Measurements from ENCODE around the gene SIK2. TPM values are rescaled to one million over a fixed set of nuclear protein-coding genes. Genes with fewer than 3 reads are reported as not detected.
A peak's percentile ranks its signal among the peaks of the same experiment; 100 is the strongest.
"Not testable (repeated sequence)": the region's sequence is repeated elsewhere in the genome, so short reads cannot be mapped to it uniquely, and the experiment has no call there.

The SIK2 gene
- total and polyA plus RNA-seq, 2 donors = 4.5 to 5.3 TPM

DNA sequence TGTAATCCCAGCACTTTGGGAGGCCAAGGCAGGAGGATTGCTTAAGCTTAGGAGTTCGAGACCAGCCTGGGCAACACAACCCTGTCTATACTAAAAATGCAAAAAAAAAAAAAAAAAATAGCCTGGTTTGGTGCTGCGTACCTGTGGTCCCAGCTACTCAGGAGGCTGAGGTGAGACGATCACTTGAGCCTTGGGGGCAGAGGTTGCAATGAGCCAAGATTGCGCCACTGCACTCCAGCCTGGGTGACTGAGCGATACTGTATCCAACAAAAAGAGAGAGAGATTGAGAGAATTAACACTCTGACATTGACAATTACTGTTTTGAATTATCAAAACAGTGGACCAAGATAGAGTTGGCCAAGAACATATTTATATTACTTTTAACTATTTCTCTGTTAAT lies 53.7 kb downstream of the SIK2 start:
- no peak for DNase-seq (ENCODE audit: low read depth in 6 of 9, low spot score in 9 of 9)
- Histone ChIP-seq H3K9me3 (ENCODE audit: control insufficient read depth in 2 of 2, insufficient read depth in 1 of 2, low read length in 1 of 2) (no peaks in the 10 kb centered on the region), H3K27ac (ENCODE audit: low read depth in 1 of 2, low read length in 1 of 2) (no peak overlapping the region), H3K4me1 (ENCODE audit: control insufficient read depth in 2 of 2, insufficient read depth in 2 of 2, low read length in 2 of 2) (no peaks in the 10 kb centered on the region), H3K36me3 (ENCODE audit: control insufficient read depth in 2 of 2, insufficient read depth in 2 of 2, low read length in 1 of 2) (no peaks in the 10 kb centered on the region), H3K27me3 (ENCODE audit: control insufficient read depth in 2 of 2, insufficient read depth in 1 of 2, low read length in 1 of 2) (no peaks in the 10 kb centered on the region), H3K4me3 (ENCODE audit: low read length in 2 of 2) (no peak overlapping the region)
- over 99% methylated on average over 5 of the region's 5 CpGs for WGBS

DNA sequence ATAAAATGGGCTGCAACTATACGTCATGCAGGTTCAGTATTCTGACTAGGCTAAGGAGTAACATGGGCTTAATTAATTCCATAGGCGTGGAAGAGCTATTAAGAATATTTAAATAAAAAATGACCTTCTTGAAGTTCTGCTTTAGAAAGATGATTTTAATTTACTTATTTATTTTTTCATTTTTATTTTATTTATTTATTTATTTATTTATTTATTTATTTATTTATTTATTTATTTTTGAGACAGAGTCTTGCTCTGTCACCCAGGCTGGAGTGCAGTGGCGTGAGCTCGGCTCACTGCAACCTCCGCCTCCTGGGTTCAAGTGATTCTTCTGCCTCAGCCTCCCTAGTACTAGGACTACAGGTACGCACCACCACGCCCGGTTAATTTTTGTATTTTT lies 55.7 kb downstream of the SIK2 start:
- H3K4me3 ChIP-seq (ENCODE audit: low read length in 2 of 2); H3K27ac ChIP-seq (ENCODE audit: low read depth in 1 of 2, low read length in 1 of 2); H3K9me3 ChIP-seq (ENCODE audit: control insufficient read depth in 2 of 2, insufficient read depth in 1 of 2, low read length in 1 of 2); DNase-seq (ENCODE audit: low read depth in 6 of 9, low spot score in 9 of 9); H3K36me3 ChIP-seq (ENCODE audit: control insufficient read depth in 2 of 2, insufficient read depth in 2 of 2, low read length in 1 of 2); H3K4me1 ChIP-seq (ENCODE audit: control insufficient read depth in 2 of 2, insufficient read depth in 2 of 2, low read length in 2 of 2); H3K27me3 ChIP-seq (ENCODE audit: control insufficient read depth in 2 of 2, insufficient read depth in 1 of 2, low read length in 1 of 2): not testable (repeated sequence)
- WGBS = 93% methylated on average over 8 of the region's 8 CpGs

DNA sequence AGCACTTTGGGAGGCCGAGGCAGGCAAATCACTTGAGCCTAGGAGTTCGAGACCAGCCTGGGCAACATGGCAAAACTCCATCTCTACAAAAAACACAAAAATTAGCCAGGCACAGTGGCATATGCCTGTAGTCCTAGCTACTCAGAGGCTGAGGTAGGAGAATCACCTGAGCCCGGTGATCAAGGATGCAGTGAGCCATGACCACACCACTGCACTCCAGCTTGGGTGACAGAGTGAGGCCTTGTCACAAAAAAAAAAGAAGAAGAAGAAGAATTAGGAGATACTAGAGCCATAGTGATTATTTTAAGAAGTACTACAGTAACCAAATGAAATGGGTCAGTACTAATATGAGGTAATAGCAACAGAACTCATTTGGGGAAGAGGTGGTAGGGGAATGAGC lies 56.2 kb downstream of the SIK2 start:
- H3K36me3 ChIP-seq (ENCODE audit: control insufficient read depth in 2 of 2, insufficient read depth in 2 of 2, low read length in 1 of 2); H3K4me3 ChIP-seq (ENCODE audit: low read length in 2 of 2); DNase-seq (ENCODE audit: low read depth in 6 of 9, low spot score in 9 of 9); H3K4me1 ChIP-seq (ENCODE audit: control insufficient read depth in 2 of 2, insufficient read depth in 2 of 2, low read length in 2 of 2); H3K27me3 ChIP-seq (ENCODE audit: control insufficient read depth in 2 of 2, insufficient read depth in 1 of 2, low read length in 1 of 2); H3K9me3 ChIP-seq (ENCODE audit: control insufficient read depth in 2 of 2, insufficient read depth in 1 of 2, low read length in 1 of 2); H3K27ac ChIP-seq (ENCODE audit: low read depth in 1 of 2, low read length in 1 of 2): not testable (repeated sequence)
- 97% methylated on average over 3 of the region's 3 CpGs for WGBS

DNA sequence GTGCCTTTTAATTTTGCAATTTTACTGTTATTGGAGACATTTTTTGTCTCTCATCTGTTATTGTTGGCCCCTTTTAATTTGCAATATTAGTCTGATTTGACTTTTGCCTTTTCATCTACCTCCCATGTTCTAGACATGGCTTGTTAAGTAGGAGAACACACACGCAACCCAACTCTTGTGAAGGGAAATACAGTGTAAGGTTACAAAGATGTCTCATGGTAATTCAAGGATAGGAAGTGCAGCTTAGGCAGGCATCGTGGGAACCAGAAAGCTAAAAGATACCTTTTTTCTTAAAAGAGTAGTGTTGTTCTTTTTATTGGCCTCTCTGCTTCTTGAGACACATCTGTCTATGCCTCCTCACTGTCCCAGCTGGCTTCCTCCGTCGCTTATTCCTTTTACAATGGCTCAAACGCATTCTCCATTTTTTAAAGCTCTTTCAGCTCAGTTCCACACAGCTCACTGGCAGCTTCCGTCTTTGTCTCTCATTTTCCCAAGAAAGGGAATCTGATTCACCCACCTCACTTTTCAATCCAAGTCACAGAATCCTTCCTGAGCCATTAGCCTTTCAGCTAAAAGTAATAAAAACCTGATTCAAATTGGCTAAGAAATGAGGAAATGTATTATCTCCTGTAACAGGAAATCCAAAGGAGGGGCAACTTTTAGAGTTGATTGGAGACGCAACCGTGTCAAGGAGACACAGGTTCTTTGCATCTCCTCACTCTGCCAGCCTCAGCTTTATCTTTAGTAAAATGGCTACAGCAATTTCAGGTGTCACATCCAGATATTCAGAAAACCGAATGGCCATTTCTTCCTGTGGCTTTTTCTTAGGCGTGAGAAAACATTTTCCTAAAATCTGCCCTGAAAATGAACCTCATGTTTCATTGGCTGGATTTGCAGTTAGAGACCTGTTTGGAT lies 57.2 kb downstream of the SIK2 start:
- no peak overlapping the region for H3K27ac ChIP-seq (ENCODE audit: low read depth in 1 of 2, low read length in 1 of 2)
- 88% methylated on average over 10 of the region's 10 CpGs for WGBS
- no peaks in the 10 kb centered on the region for H3K27me3 ChIP-seq (ENCODE audit: control insufficient read depth in 2 of 2, insufficient read depth in 1 of 2, low read length in 1 of 2)
- H3K4me3 ChIP-seq (ENCODE audit: low read length in 2 of 2) = no peak overlapping the region
- no peaks in the 10 kb centered on the region for H3K4me1 ChIP-seq (ENCODE audit: control insufficient read depth in 2 of 2, insufficient read depth in 2 of 2, low read length in 2 of 2)
- H3K36me3 ChIP-seq (ENCODE audit: control insufficient read depth in 2 of 2, insufficient read depth in 2 of 2, low read length in 1 of 2) = no peaks in the 10 kb centered on the region
- no peaks in the 10 kb centered on the region for H3K9me3 ChIP-seq (ENCODE audit: control insufficient read depth in 2 of 2, insufficient read depth in 1 of 2, low read length in 1 of 2)
- no peak for DNase-seq (ENCODE audit: low read depth in 6 of 9, low spot score in 9 of 9)

DNA sequence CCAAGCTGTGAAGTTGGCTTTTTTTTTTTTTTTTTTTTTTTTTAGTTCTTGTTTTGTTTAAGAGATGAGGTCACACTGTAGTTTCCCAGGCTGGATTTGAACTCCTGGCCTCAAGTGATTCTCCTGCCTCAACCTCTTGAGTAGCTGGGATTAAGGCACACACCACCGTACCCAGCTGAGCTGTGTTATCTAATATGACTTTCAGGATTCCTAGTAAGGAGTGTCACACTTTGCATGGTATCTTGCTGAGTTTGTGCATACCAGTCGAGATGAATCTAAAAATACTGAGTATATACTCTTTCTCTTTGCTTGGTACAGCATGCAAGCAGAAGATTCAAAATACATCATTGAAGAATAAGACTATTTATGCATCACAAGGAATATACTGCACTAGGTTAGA lies 58.6 kb downstream of the SIK2 start:
- 98% methylated on average over 2 of the region's 2 CpGs for WGBS
- DNase-seq (ENCODE audit: low read depth in 6 of 9, low spot score in 9 of 9) = no peak

DNA sequence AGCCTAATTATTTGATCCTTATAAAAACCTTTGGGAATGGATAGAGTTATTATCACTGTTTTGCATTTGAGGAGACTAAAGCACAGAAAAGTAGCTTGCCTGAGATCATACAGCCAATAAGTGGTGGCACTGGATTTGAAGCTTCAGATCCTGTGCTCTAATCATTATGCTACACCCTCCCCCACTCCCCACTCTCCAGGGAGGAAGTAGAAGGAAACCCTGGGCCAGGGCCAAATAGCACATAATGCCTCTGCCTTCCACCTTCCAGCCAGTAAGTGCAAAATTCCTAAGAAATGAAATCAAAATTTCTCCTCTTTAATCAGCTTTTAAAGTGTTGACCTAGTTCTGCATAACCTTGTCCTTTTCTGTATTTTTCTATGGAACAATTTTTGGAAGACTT lies 61.6 kb downstream of the SIK2 start:
- DNase-seq (ENCODE audit: low read depth in 6 of 9, low spot score in 9 of 9) = no peak
- Histone ChIP-seq H3K4me1 (ENCODE audit: control insufficient read depth in 2 of 2, insufficient read depth in 2 of 2, low read length in 2 of 2) (no peaks in the 10 kb centered on the region), H3K9me3 (ENCODE audit: control insufficient read depth in 2 of 2, insufficient read depth in 1 of 2, low read length in 1 of 2) (no peaks in the 10 kb centered on the region), H3K36me3 (ENCODE audit: control insufficient read depth in 2 of 2, insufficient read depth in 2 of 2, low read length in 1 of 2) (no peaks in the 10 kb centered on the region), H3K27me3 (ENCODE audit: control insufficient read depth in 2 of 2, insufficient read depth in 1 of 2, low read length in 1 of 2) (no peaks in the 10 kb centered on the region), H3K4me3 (ENCODE audit: low read length in 2 of 2) (no peak overlapping the region), H3K27ac (ENCODE audit: low read depth in 1 of 2, low read length in 1 of 2) (no peak overlapping the region)

More for the DNA sequence above, 58.6 kb downstream of the SIK2 start:
- H3K4me3 ChIP-seq (ENCODE audit: low read length in 2 of 2) = no peak overlapping the region
- no peaks in the 10 kb centered on the region for H3K27me3 ChIP-seq (ENCODE audit: control insufficient read depth in 2 of 2, insufficient read depth in 1 of 2, low read length in 1 of 2)
- no peaks in the 10 kb centered on the region for H3K4me1 ChIP-seq (ENCODE audit: control insufficient read depth in 2 of 2, insufficient read depth in 2 of 2, low read length in 2 of 2)
- no peaks in the 10 kb centered on the region for H3K9me3 ChIP-seq (ENCODE audit: control insufficient read depth in 2 of 2, insufficient read depth in 1 of 2, low read length in 1 of 2)
- H3K36me3 ChIP-seq (ENCODE audit: control insufficient read depth in 2 of 2, insufficient read depth in 2 of 2, low read length in 1 of 2) = no peaks in the 10 kb centered on the region
- H3K27ac ChIP-seq (ENCODE audit: low read depth in 1 of 2, low read length in 1 of 2) = no peak overlapping the region

DNA sequence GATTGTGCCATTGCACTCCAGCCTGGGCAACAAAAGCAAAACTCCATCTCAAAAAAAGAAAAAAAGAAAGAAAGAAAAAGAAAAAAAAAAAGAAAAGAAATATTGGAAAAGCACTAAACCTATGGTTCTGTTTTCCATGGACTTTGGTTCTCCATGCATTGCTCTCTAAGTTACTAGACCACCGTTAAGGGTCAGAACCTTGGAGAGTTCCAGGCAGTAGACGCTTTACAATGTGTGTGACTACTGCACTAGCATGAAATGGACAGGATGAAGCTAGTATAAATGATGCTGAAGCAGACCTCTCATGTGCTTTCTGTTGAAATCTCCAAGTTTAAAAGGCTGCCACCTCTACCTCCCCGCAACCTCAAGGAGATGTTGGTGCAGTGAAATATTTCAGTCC lies 63.5 kb downstream of the SIK2 start:
- Histone ChIP-seq H3K27ac (ENCODE audit: low read depth in 1 of 2, low read length in 1 of 2) (no peak overlapping the region), H3K27me3 (ENCODE audit: control insufficient read depth in 2 of 2, insufficient read depth in 1 of 2, low read length in 1 of 2) (no peaks in the 10 kb centered on the region), H3K9me3 (ENCODE audit: control insufficient read depth in 2 of 2, insufficient read depth in 1 of 2, low read length in 1 of 2) (no peaks in the 10 kb centered on the region), H3K36me3 (ENCODE audit: control insufficient read depth in 2 of 2, insufficient read depth in 2 of 2, low read length in 1 of 2) (no peaks in the 10 kb centered on the region), H3K4me1 (ENCODE audit: control insufficient read depth in 2 of 2, insufficient read depth in 2 of 2, low read length in 2 of 2) (no peaks in the 10 kb centered on the region), H3K4me3 (ENCODE audit: low read length in 2 of 2) (no peak overlapping the region)
- WGBS = 80% methylated on average over 3 of the region's 3 CpGs
- DNase-seq (ENCODE audit: low read depth in 6 of 9, low spot score in 9 of 9) = peak in 6 of 9 donors; percentile 4 to 45 (median 10)

DNA sequence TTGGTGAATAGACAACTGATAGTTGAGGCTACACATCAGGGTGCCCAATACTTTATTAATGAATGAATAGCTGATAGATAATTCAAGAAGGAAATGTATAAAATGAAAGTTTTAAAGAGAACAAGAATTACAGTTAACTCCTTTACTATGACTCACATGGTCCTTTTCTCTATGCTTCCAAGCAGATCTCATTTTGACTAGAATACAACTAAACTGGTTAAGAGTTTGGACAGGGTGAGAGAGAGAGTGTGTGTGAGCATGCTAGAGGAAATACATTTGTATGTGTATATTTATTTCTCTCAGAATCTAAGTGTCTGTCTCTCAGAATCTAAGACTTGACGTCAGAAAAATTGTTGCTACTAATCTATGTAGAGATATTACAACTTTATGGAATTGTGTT lies 66.7 kb downstream of the SIK2 start:
- Histone ChIP-seq H3K27me3 (ENCODE audit: control insufficient read depth in 2 of 2, insufficient read depth in 1 of 2, low read length in 1 of 2) (no peaks in the 10 kb centered on the region), H3K9me3 (ENCODE audit: control insufficient read depth in 2 of 2, insufficient read depth in 1 of 2, low read length in 1 of 2) (no peaks in the 10 kb centered on the region), H3K4me3 (ENCODE audit: low read length in 2 of 2) (no peak overlapping the region), H3K4me1 (ENCODE audit: control insufficient read depth in 2 of 2, insufficient read depth in 2 of 2, low read length in 2 of 2) (no peaks in the 10 kb centered on the region), H3K36me3 (ENCODE audit: control insufficient read depth in 2 of 2, insufficient read depth in 2 of 2, low read length in 1 of 2) (peaks cover 9 to 10% of the 10 kb centered on the region in 2 donors), H3K27ac (ENCODE audit: low read depth in 1 of 2, low read length in 1 of 2) (no peak overlapping the region)
- WGBS = 97% methylated on average over 1 of the region's 1 CpG
- DNase-seq (ENCODE audit: low read depth in 6 of 9, low spot score in 9 of 9) = no peak

DNA sequence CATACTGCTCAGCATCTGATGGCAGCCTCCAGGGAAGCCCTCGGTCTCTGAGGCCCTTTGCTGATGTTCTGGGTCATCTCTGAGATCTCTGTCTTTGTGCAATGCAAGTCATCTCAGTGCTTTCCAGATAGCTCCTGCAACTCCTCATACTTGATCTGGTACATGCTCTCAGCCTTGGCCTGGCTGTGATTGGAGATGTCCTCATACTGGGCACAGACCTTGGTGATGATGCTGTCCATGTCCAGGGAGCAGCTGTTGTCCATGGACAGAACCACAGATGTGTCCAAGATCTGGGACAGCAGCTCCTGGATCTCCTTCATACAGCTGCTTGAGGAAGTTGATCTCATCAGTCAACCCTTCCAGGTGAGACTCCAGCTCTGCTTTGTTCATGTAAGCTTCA lies 69.1 kb downstream of the SIK2 start:
- 100% methylated on average over 1 of the region's 1 CpG for WGBS
- Histone ChIP-seq H3K9me3 (ENCODE audit: control insufficient read depth in 2 of 2, insufficient read depth in 1 of 2, low read length in 1 of 2) (no peaks in the 10 kb centered on the region), H3K36me3 (ENCODE audit: control insufficient read depth in 2 of 2, insufficient read depth in 2 of 2, low read length in 1 of 2) (peaks cover 9 to 15% of the 10 kb centered on the region in 2 donors), H3K4me1 (ENCODE audit: control insufficient read depth in 2 of 2, insufficient read depth in 2 of 2, low read length in 2 of 2) (no peaks in the 10 kb centered on the region), H3K27ac (ENCODE audit: low read depth in 1 of 2, low read length in 1 of 2) (no peak overlapping the region), H3K27me3 (ENCODE audit: control insufficient read depth in 2 of 2, insufficient read depth in 1 of 2, low read length in 1 of 2) (no peaks in the 10 kb centered on the region), H3K4me3 (ENCODE audit: low read length in 2 of 2) (no peak overlapping the region)
- DNase-seq (ENCODE audit: low read depth in 6 of 9, low spot score in 9 of 9) = no peak
